ENCODE measurements around the gene RAB4B. TPM values are rescaled to one million over a fixed set of nuclear protein-coding genes. Genes with fewer than 3 reads are reported as not detected.
A peak's percentile ranks its signal among the peaks of the same experiment; 100 is the strongest.
"Not testable (repeated sequence)": the region's sequence is repeated elsewhere in the genome, so short reads cannot be mapped to it uniquely, and the experiment has no call there.

RAB4B gene
- total and polyA plus RNA-seq, 2 experiments from 2014 or later = 27.4 to 29.0 TPM

DNA sequence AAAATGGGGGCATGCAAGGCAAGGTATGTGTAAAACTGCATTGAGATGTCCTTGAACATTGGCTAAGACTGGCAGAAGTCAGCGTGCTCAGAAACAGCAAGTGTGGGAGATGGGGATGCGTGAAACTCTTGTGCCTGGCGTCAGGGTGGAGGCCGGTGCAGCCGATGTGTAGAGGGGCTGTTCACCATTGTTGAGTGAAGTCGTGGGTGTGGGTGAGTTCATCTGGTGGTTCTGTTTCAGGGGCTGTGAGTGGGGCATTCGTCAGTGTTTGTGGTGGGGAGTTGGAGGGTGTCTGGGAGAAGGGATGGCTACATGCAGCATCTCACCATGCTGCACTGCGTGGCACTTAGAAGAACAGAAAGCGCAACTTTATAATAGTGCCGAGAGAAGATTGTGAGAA is 14.1 kb upstream of the RAB4B start:
- no peak overlapping the region for H3K4me2 ChIP-seq

DNA sequence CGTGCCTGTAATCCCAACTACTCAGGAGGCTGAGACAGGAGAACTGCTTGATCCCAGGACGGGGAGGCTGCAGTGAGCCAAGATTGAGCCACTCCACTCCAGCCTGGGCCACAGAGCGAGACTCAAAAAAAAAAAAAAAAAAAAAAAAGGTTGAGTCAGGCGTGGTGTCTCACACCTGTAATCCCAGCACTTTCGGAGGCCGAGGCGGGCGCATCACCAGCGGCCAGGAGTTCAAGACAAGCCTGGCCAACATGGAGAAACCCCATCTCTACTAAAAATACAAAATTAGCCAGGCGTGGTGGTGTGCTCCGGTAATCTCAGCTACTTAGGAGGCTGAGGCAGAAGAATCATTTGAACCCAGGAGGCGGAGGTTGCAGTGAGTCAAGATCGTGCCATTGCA is 11.7 kb upstream of the RAB4B start:
- H3K4me1 Mint-ChIP-seq; H3K9me2 ChIP-seq (ENCODE audit: insufficient read depth); H3K4me1 ChIP-seq (ENCODE audit: insufficient read depth); H3K4me3 Mint-ChIP-seq; H3K4me2 ChIP-seq; H3K79me2 ChIP-seq (replicated peaks; ENCODE audit: insufficient read depth); DNase-seq (ENCODE audit: low spot score); ATAC-seq; H3K9me3 Mint-ChIP-seq; H2AFZ ChIP-seq; H3K27me3 Mint-ChIP-seq (ENCODE audit: insufficient read depth, low read depth, poor library complexity); H3K27me3 ChIP-seq (ENCODE audit: insufficient read depth); H3K27ac Mint-ChIP-seq; H3K4me3 ChIP-seq: not testable (repeated sequence)
- H3K27ac ChIP-seq (ENCODE audit: low read depth) = peak overlapping the region; percentile 66; the same call in 1 of the 2 replicates
- H3F3A ChIP-seq (replicated peaks; ENCODE audit: low read depth) = peaks cover 46% of the 10 kb centered on the region
- peaks cover 16% of the 10 kb centered on the region for H4K20me1 ChIP-seq (replicated peaks; ENCODE audit: insufficient read depth)
- H3K36me3 Mint-ChIP-seq (ENCODE audit: low read depth) = peaks cover 71% of the 10 kb centered on the region
- peaks cover 44% of the 10 kb centered on the region for H3K36me3 ChIP-seq (ENCODE audit: insufficient read depth)

More for the DNA sequence above, 14.1 kb upstream of the RAB4B start:
- H3F3A ChIP-seq (replicated peaks; ENCODE audit: low read depth) = peaks cover 55% of the 10 kb centered on the region
- Mint-ChIP-seq H3K9me3 (no peaks in the 10 kb centered on the region), H3K4me3 (no peak overlapping the region), H3K4me1 (no peaks in the 10 kb centered on the region), H3K27me3 (ENCODE audit: insufficient read depth, low read depth, poor library complexity) (peaks cover 2% of the 10 kb centered on the region), H3K27ac (no peak overlapping the region), H3K36me3 (ENCODE audit: low read depth) (peaks cover 84% of the 10 kb centered on the region)
- H3K27ac ChIP-seq (ENCODE audit: low read depth) = no peak overlapping the region
- TF ChIP-seq CREB1 (CRISPR knock-in tag; IDR thresholded peaks at IDR 0.05; ENCODE audit: low read depth) (no peak), ZNF331 (CRISPR knock-in tag; IDR thresholded peaks at IDR 0.05; ENCODE audit: low read depth) (no peak), JUNB (IDR thresholded peaks at IDR 0.05; ENCODE audit: unreplicated experiment) (no peak), POLR2AphosphoS5 (IDR thresholded peaks at IDR 0.05; ENCODE audit: low read depth) (no peak)
- TF ChIP-seq, protein P1, sequence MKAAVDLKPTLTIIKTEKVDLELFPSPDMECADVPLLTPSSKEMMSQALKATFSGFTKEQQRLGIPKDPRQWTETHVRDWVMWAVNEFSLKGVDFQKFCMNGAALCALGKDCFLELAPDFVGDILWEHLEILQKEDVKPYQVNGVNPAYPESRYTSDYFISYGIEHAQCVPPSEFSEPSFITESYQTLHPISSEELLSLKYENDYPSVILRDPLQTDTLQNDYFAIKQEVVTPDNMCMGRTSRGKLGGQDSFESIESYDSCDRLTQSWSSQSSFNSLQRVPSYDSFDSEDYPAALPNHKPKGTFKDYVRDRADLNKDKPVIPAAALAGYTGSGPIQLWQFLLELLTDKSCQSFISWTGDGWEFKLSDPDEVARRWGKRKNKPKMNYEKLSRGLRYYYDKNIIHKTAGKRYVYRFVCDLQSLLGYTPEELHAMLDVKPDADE (IDR thresholded peaks at IDR 0.05) = no peak
- TF ChIP-seq, protein P2, sequence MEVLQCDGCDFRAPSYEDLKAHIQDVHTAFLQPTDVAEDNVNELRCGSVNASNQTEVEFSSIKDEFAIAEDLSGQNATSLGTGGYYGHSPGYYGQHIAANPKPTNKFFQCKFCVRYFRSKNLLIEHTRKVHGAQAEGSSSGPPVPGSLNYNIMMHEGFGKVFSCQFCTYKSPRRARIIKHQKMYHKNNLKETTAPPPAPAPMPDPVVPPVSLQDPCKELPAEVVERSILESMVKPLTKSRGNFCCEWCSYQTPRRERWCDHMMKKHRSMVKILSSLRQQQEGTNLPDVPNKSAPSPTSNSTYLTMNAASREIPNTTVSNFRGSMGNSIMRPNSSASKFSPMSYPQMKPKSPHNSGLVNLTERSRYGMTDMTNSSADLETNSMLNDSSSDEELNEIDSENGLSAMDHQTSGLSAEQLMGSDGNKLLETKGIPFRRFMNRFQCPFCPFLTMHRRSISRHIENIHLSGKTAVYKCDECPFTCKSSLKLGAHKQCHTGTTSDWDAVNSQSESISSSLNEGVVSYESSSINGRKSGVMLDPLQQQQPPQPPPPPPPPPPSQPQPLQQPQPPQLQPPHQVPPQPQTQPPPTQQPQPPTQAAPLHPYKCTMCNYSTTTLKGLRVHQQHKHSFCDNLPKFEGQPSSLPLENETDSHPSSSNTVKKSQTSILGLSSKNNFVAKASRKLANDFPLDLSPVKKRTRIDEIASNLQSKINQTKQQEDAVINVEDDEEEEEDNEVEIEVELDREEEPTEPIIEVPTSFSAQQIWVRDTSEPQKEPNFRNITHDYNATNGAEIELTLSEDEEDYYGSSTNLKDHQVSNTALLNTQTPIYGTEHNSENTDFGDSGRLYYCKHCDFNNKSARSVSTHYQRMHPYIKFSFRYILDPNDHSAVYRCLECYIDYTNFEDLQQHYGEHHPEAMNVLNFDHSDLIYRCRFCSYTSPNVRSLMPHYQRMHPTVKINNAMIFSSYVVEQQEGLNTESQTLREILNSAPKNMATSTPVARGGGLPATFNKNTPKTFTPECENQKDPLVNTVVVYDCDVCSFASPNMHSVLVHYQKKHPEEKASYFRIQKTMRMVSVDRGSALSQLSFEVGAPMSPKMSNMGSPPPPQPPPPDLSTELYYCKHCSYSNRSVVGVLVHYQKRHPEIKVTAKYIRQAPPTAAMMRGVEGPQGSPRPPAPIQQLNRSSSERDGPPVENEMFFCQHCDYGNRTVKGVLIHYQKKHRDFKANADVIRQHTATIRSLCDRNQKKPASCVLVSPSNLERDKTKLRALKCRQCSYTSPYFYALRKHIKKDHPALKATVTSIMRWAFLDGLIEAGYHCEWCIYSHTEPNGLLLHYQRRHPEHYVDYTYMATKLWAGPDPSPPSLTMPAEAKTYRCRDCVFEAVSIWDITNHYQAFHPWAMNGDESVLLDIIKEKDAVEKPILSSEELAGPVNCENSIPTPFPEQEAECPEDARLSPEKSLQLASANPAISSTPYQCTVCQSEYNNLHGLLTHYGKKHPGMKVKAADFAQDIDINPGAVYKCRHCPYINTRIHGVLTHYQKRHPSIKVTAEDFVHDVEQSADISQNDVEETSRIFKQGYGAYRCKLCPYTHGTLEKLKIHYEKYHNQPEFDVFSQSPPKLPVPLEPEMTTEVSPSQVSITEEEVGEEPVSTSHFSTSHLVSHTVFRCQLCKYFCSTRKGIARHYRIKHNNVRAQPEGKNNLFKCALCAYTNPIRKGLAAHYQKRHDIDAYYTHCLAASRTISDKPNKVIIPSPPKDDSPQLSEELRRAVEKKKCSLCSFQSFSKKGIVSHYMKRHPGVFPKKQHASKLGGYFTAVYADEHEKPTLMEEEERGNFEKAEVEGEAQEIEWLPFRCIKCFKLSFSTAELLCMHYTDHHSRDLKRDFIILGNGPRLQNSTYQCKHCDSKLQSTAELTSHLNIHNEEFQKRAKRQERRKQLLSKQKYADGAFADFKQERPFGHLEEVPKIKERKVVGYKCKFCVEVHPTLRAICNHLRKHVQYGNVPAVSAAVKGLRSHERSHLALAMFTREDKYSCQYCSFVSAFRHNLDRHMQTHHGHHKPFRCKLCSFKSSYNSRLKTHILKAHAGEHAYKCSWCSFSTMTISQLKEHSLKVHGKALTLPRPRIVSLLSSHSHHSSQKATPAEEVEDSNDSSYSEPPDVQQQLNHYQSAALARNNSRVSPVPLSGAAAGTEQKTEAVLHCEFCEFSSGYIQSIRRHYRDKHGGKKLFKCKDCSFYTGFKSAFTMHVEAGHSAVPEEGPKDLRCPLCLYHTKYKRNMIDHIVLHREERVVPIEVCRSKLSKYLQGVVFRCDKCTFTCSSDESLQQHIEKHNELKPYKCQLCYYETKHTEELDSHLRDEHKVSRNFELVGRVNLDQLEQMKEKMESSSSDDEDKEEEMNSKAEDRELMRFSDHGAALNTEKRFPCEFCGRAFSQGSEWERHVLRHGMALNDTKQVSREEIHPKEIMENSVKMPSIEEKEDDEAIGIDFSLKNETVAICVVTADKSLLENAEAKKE (CRISPR knock-in tag; IDR thresholded peaks at IDR 0.05) = no peak
- TF ChIP-seq, protein P3, sequence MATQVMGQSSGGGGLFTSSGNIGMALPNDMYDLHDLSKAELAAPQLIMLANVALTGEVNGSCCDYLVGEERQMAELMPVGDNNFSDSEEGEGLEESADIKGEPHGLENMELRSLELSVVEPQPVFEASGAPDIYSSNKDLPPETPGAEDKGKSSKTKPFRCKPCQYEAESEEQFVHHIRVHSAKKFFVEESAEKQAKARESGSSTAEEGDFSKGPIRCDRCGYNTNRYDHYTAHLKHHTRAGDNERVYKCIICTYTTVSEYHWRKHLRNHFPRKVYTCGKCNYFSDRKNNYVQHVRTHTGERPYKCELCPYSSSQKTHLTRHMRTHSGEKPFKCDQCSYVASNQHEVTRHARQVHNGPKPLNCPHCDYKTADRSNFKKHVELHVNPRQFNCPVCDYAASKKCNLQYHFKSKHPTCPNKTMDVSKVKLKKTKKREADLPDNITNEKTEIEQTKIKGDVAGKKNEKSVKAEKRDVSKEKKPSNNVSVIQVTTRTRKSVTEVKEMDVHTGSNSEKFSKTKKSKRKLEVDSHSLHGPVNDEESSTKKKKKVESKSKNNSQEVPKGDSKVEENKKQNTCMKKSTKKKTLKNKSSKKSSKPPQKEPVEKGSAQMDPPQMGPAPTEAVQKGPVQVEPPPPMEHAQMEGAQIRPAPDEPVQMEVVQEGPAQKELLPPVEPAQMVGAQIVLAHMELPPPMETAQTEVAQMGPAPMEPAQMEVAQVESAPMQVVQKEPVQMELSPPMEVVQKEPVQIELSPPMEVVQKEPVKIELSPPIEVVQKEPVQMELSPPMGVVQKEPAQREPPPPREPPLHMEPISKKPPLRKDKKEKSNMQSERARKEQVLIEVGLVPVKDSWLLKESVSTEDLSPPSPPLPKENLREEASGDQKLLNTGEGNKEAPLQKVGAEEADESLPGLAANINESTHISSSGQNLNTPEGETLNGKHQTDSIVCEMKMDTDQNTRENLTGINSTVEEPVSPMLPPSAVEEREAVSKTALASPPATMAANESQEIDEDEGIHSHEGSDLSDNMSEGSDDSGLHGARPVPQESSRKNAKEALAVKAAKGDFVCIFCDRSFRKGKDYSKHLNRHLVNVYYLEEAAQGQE (IDR thresholded peaks at IDR 0.05; ENCODE audit: unreplicated experiment) = no peak
- H3K4me1 ChIP-seq (ENCODE audit: insufficient read depth) = no peaks in the 10 kb centered on the region
- DNase-seq (ENCODE audit: low spot score) (no peak), ATAC-seq (no peak)
- H3K36me3 ChIP-seq (ENCODE audit: insufficient read depth) = peaks cover 67% of the 10 kb centered on the region
- peaks cover 20% of the 10 kb centered on the region; the same call in 1 of the 2 replicates for H3K79me2 ChIP-seq (replicated peaks; ENCODE audit: insufficient read depth)
- H3K4me3 ChIP-seq = no peak overlapping the region
- H2AFZ ChIP-seq = no peak overlapping the region
- no peaks in the 10 kb centered on the region for H3K27me3 ChIP-seq (ENCODE audit: insufficient read depth)
- no peaks in the 10 kb centered on the region for H3K9me2 ChIP-seq (ENCODE audit: insufficient read depth)
- peaks cover 34% of the 10 kb centered on the region for H4K20me1 ChIP-seq (replicated peaks; ENCODE audit: insufficient read depth)
